CD14-positive monocyte (primary cell): ENCODE results near the gene AKAP6. TPM values are rescaled to one million over a fixed set of nuclear protein-coding genes. Genes with fewer than 3 reads are reported as not detected.

Experiments used
- DNase-seq, 3 donors: peaks; one replicate each; pipeline ENCODE4 v3.0.0-alpha.2; 2011 to 2022
- H2AFZ ChIP-seq: 2 replicates; pipeline ENCODE4 v1.6.0; 2012; ENCODE audit warnings: mild to moderate bottlenecking, low read depth, low read length, inconsistent platforms; ENCODE audit not compliant: insufficient read depth, poor library complexity, severe bottlenecking
- H3K27ac ChIP-seq, 2 donors: 1 replicate in 1 of 2; 2 replicates in 1 of 2; pipeline ENCODE4 v1.5.1; 2012 to 2013; ENCODE audit warnings: low read length in 2 of 2, control low read depth in 1 of 2, inconsistent platforms in 1 of 2, low read depth in 1 of 2, mild to moderate bottlenecking in 1 of 2
- H3K27me3 ChIP-seq, 2 donors: one replicate each; pipeline versions ENCODE4 v1.6.0 to v1.6.1; 2011 to 2013; ENCODE audit warnings: low read length in 2 of 2; ENCODE audit not compliant: control insufficient read depth in 2 of 2, insufficient read depth in 2 of 2
- H3K36me3 ChIP-seq, 2 donors: replicated peaks in 1 of 2; 1 replicate in 1 of 2; 2 replicates in 1 of 2; pipeline versions ENCODE4 v1.5.1 to v1.6.1; 2012 to 2013; ENCODE audit warnings: low read length in 2 of 2, control low read depth in 1 of 2, inconsistent platforms in 1 of 2, mild to moderate bottlenecking in 1 of 2; ENCODE audit not compliant: insufficient read depth in 2 of 2, control insufficient read depth in 1 of 2
- H3K4me1 ChIP-seq, 2 donors: 1 replicate in 1 of 2; 2 replicates in 1 of 2; pipeline versions ENCODE4 v1.5.1 to v1.6.1; 2012 to 2013; ENCODE audit warnings: low read length in 2 of 2, control low read depth in 1 of 2, inconsistent platforms in 1 of 2, mild to moderate bottlenecking in 1 of 2, moderate library complexity in 1 of 2; ENCODE audit not compliant: insufficient read depth in 2 of 2, control insufficient read depth in 1 of 2
- H3K4me2 ChIP-seq: replicated peaks from 2 replicates; pipeline ENCODE3; 2012; ENCODE audit warnings: low read length, moderate library complexity, mild to moderate bottlenecking; ENCODE audit not compliant: poor library complexity, severe bottlenecking; ENCODE audit errors: extremely low read depth
- H3K4me3 ChIP-seq, 3 experiments: fragments of 200-600 bp in 1 of 3; sonication (generic) in 1 of 3; replicated peaks in 1 of 3; 1 replicate in 2 of 3; 2 replicates in 1 of 3; pipeline ENCODE4 v1.5.1; 2011 to 2013; ENCODE audit warnings: low read length in 3 of 3, mild to moderate bottlenecking in 3 of 3, control low read depth in 2 of 3, low read depth in 2 of 3, inconsistent platforms in 1 of 3, moderate library complexity in 1 of 3
- H3K79me2 ChIP-seq: 2 replicates; pipeline ENCODE4 v1.6.0; 2012; ENCODE audit warnings: mild to moderate bottlenecking, control low read depth, inconsistent platforms, low read length, moderate library complexity; ENCODE audit not compliant: insufficient read depth
- H3K9ac ChIP-seq: 2 replicates; pipeline ENCODE4 v1.6.0; 2017; ENCODE audit warnings: low read length, mild to moderate bottlenecking; ENCODE audit not compliant: insufficient read depth, poor library complexity, severe bottlenecking
- H3K9me3 ChIP-seq, 2 donors: replicated peaks in 1 of 2; 1 replicate in 1 of 2; 2 replicates in 1 of 2; pipeline versions ENCODE4 v1.5.1 to v1.6.1; 2012 to 2013; ENCODE audit warnings: low read length in 2 of 2, control low read depth in 1 of 2; ENCODE audit not compliant: control insufficient read depth in 1 of 2, insufficient read depth in 1 of 2
- H4K20me1 ChIP-seq: 2 replicates; pipeline ENCODE4 v1.6.0; 2012; ENCODE audit warnings: mild to moderate bottlenecking, low read length, control low read depth, moderate library complexity; ENCODE audit not compliant: insufficient read depth
- H3K27ac Mint-ChIP-seq, 7 donors: one replicate each; pipeline ENCODE4 v1.8.0; 2020; ENCODE audit warnings: mild to moderate bottlenecking in 7 of 7, mixed read lengths in 7 of 7, moderate library complexity in 6 of 7, inconsistent platforms in 2 of 7
- H3K27me3 Mint-ChIP-seq, 3 donors: one replicate each; pipeline ENCODE4 v1.8.0; 2021 to 2022; ENCODE audit warnings: low read depth in 3 of 3, mild to moderate bottlenecking in 3 of 3, mixed read lengths in 3 of 3, moderate library complexity in 3 of 3, inconsistent platforms in 1 of 3
- H3K36me3 Mint-ChIP-seq, 2 donors: one replicate each; pipeline ENCODE4 v1.8.0; 2020; ENCODE audit warnings: mixed read lengths in 2 of 2, inconsistent platforms in 1 of 2, mild to moderate bottlenecking in 1 of 2
- H3K4me1 Mint-ChIP-seq: one replicate; pipeline ENCODE4 v1.8.0; 2020; ENCODE audit warnings: mild to moderate bottlenecking, mixed read lengths
- H3K4me3 Mint-ChIP-seq, 2 donors: one replicate each; pipeline ENCODE4 v1.8.0; 2020; ENCODE audit warnings: mild to moderate bottlenecking in 2 of 2, mixed read lengths in 2 of 2, moderate library complexity in 1 of 2
- H3K9me3 Mint-ChIP-seq, 7 donors: one replicate each; pipeline ENCODE4 v1.8.0; 2020 to 2022; ENCODE audit warnings: mixed read lengths in 7 of 7, mild to moderate bottlenecking in 6 of 7, moderate library complexity in 6 of 7, inconsistent platforms in 2 of 7
- WGBS: methylation state at CpG from one replicate; pipeline ENCODE4 v1.1.5; 2013; ENCODE audit warnings: missing lambda C conversion rate; ENCODE audit not compliant: insufficient coverage; 5-methylcytosine and 5-hydroxymethylcytosine counted together
- intact Hi-C, 2 donors: fragments of 100-400 bp; cut with micrococcal nuclease; formaldehyde crosslinking; loops; one replicate each; pipeline versions ENCODE4 v1.15.0 to v1.15.1; 2023
- polyA plus RNA-seq, 3 donors: library from polyadenylated mRNA; depleted of rRNA in 1 of 3; unstranded in 2 of 3; stranded (reverse) in 1 of 3; fragments of 300-500 nt in 2 of 3; fragments of >200 nt in 1 of 3; fragmentation: Illumina TruSeq in 2 of 3; gene quantifications; 1 replicate in 2 of 3; 2 replicates in 1 of 3; pipeline ENCODE4 v1.2.3, GENCODE V29; 2012 to 2021
- TF ChIP-seq, protein P1 (sequence below): fragments of 200-600 bp; IDR thresholded peaks from one replicate; pipeline ENCODE4 v1.8.0; 2022; ENCODE audit warnings: antibody characterized with exemption, mild to moderate bottlenecking

The AKAP6 gene
- polyA plus RNA-seq, 3 donors, result not detected

DNA sequence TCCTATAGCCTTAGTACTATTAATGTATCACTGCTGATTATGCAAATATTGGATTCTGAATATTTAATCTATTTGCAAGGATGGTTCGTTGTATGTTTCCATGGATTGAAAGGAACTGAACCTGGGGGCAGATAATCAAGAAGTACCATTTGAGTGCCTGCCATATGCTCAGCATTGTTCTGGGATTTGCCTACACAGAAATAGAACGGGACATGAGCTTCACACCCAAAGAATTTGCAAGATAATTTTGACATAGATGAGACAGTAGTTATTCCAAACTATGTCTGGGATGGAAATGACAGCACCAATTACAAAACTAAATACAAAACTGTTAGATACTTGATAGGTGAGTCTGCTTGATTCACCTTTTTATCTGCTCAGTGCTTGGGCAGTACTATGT is 476.9 kb downstream of the AKAP6 start:
- no peaks in the 10 kb centered on the region for H3K79me2 ChIP-seq
- no peak overlapping the region for H3K4me2 ChIP-seq
- H3K9me3 Mint-ChIP-seq, result peaks cover 9 to 28% (median 22%) of the 10 kb centered on the region in 7 donors
- WGBS, result no CpG with 5 or more reads among the region's 2 CpGs
- no peaks in the 10 kb centered on the region for H3K4me1 Mint-ChIP-seq
- no peaks in the 10 kb centered on the region for H3K36me3 ChIP-seq
- H3K4me1 ChIP-seq, result no peaks in the 10 kb centered on the region
- H3K27ac ChIP-seq, result no peak overlapping the region
- H3K27ac Mint-ChIP-seq, result no peak overlapping the region
- no peak for DNase-seq
- intact Hi-C loops, result no loop called here
- no peak overlapping the region for H3K9ac ChIP-seq
- peaks cover 18 to 26% of the 10 kb centered on the region in 2 donors for H3K9me3 ChIP-seq
- no peak overlapping the region for H3K4me3 ChIP-seq
- no peaks in the 10 kb centered on the region for H3K27me3 ChIP-seq
- TF ChIP-seq, protein P1, sequence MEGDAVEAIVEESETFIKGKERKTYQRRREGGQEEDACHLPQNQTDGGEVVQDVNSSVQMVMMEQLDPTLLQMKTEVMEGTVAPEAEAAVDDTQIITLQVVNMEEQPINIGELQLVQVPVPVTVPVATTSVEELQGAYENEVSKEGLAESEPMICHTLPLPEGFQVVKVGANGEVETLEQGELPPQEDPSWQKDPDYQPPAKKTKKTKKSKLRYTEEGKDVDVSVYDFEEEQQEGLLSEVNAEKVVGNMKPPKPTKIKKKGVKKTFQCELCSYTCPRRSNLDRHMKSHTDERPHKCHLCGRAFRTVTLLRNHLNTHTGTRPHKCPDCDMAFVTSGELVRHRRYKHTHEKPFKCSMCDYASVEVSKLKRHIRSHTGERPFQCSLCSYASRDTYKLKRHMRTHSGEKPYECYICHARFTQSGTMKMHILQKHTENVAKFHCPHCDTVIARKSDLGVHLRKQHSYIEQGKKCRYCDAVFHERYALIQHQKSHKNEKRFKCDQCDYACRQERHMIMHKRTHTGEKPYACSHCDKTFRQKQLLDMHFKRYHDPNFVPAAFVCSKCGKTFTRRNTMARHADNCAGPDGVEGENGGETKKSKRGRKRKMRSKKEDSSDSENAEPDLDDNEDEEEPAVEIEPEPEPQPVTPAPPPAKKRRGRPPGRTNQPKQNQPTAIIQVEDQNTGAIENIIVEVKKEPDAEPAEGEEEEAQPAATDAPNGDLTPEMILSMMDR, result no peak
- no peak overlapping the region for H3K4me3 Mint-ChIP-seq
- H4K20me1 ChIP-seq, result no peaks in the 10 kb centered on the region
- no peaks in the 10 kb centered on the region for H3K36me3 Mint-ChIP-seq
- H2AFZ ChIP-seq, result no peak overlapping the region
- peaks cover 0 to 2% (median 0%) of the 10 kb centered on the region in 3 donors for H3K27me3 Mint-ChIP-seq

DNA sequence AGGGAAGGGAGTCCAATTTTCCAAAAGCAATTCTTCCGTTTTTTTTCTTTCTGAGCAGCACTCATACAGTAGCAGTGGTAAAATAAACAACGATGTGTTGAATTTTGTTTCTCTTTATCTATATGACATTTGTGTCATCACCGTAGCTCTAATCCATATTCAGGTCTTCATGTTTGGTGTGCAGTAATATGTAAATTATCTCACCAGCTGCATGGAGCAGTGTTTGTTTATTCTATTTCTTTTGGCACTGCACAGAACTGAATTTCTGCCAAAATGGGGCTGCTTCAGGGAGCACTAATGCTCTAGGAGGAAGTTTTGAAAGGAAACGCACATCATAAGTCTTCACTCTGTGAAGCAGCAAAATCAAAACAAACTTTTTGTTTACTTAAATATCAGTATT is 479.5 kb downstream of the AKAP6 start:
- Mint-ChIP-seq H3K27me3 (peaks cover 0 to 2% (median under 1%) of the 10 kb centered on the region in 3 donors), H3K4me1 (no peaks in the 10 kb centered on the region), H3K9me3 (peaks cover 6 to 20% (median 14%) of the 10 kb centered on the region in 7 donors), H3K36me3 (no peaks in the 10 kb centered on the region), H3K4me3 (no peak overlapping the region), H3K27ac (no peak overlapping the region)
- Histone ChIP-seq H3K4me1 (no peaks in the 10 kb centered on the region), H2AFZ (no peak overlapping the region), H3K27me3 (no peaks in the 10 kb centered on the region), H3K27ac (no peak overlapping the region), H3K79me2 (no peaks in the 10 kb centered on the region), H3K36me3 (no peaks in the 10 kb centered on the region), H3K9ac (no peak overlapping the region), H3K9me3 (peaks cover 12 to 15% of the 10 kb centered on the region in 2 donors), H4K20me1 (no peaks in the 10 kb centered on the region), H3K4me3 (no peak overlapping the region), H3K4me2 (no peak overlapping the region)
- no CpG with 5 or more reads among the region's 4 CpGs for WGBS
- no peak for DNase-seq
- intact Hi-C loops, result no loop called here
- TF ChIP-seq, protein P1, result no peak
